ENCODE results near the gene SSR3. TPM values are rescaled to one million over a fixed set of nuclear protein-coding genes. Genes with fewer than 3 reads are reported as not detected.

The SSR3 gene
- total and polyA plus RNA-seq, 9 of the 15 experiments (the other 6 are each of a cell fraction or from before 2014, with no cell fraction given) = 104 to 464 (median 307) TPM

DNA sequence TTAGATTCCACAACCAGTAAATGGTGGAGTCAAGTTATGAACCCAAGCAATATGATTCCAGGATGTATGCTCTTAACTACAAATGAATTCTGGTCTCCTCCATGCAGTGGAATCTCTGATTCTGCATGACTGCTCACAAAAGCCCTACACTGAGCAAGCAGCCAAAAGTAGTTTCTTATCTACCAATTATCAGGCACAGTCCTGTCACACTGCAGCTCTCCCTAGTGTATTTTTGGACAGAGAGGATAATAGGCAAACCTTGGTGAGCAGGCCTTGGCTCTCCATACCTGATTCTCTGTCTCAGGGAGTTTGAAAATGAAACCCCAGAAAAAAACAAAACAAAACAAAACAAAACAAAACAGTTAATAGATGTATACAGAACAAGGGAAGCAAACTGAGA lies 3.5 kb upstream of the SSR3 start (continued):
- TF ChIP-seq, protein P1, sequence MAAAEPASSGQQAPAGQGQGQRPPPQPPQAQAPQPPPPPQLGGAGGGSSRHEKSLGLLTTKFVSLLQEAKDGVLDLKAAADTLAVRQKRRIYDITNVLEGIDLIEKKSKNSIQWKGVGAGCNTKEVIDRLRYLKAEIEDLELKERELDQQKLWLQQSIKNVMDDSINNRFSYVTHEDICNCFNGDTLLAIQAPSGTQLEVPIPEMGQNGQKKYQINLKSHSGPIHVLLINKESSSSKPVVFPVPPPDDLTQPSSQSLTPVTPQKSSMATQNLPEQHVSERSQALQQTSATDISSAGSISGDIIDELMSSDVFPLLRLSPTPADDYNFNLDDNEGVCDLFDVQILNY (CRISPR knock-in tag; IDR thresholded peaks at IDR 0.05) = no peak
- TF ChIP-seq SMC3 (conservative IDR thresholded peaks at IDR 0.05; ENCODE audit: insufficient read depth, low read depth, low read length) (no peak), ZNF830 (CRISPR knock-in tag; IDR thresholded peaks at IDR 0.05) (no peak), ARID2 (IDR thresholded peaks at IDR 0.05) (no peak), MEF2A (IDR thresholded peaks at IDR 0.05; ENCODE audit: control insufficient read depth, low read depth, low read length) (peak; percentile 85), HMG20B (CRISPR knock-in tag; IDR thresholded peaks at IDR 0.05) (no peak), ZBTB1 (CRISPR knock-in tag; IDR thresholded peaks at IDR 0.05; ENCODE audit: borderline replicate concordance, low read depth) (no peak), POLR2AphosphoS5 (IDR thresholded peaks at IDR 0.05; ENCODE audit: control insufficient read depth, insufficient read depth, low read depth, low read length) (no peak), SNRNP70 (optimal IDR thresholded peaks at IDR 0.05; ENCODE audit: low read depth, low read length) (no peak), GABPA (tag; conservative IDR thresholded peaks at IDR 0.05; ENCODE audit: low read depth) (no peak), L3MBTL2 (IDR thresholded peaks at IDR 0.05) (no peak), SP1 (CRISPR knock-in tag; IDR thresholded peaks at IDR 0.05) (no peak), KLF16 (IDR thresholded peaks at IDR 0.05) (no peak), SAP30 (IDR thresholded peaks at IDR 0.05; ENCODE audit: borderline replicate concordance, insufficient read depth, low read depth, low read length, poor library complexity, severe bottlenecking) (no peak), GATA2 (CRISPR knock-in tag; IDR thresholded peaks at IDR 0.05) (peak; percentile 63; the same call in 1 of the 2 replicates), BDP1 (IDR thresholded peaks at IDR 0.05; ENCODE audit: insufficient read depth, insufficient read length) (no peak), EP300 (IDR thresholded peaks at IDR 0.05; ENCODE audit: low read length) (0 out of 2 replicates have a peak, but pooled peaks have one; percentile 25), CBFA2T2 (conservative IDR thresholded peaks at IDR 0.05) (peak; percentile 40; the same call in 1 of the 2 replicates), MBD2 (IDR thresholded peaks at IDR 0.05; ENCODE audit: borderline replicate concordance, low read depth) (no peak), CREBBP (IDR thresholded peaks at IDR 0.05; ENCODE audit: low read depth, low read length) (no peak), ESRRB (CRISPR knock-in tag; IDR thresholded peaks at IDR 0.05; ENCODE audit: borderline replicate concordance) (no peak), ZNF311 (CRISPR knock-in tag; IDR thresholded peaks at IDR 0.05) (no peak), POLR2AphosphoS2 (IDR thresholded peaks at IDR 0.05; ENCODE audit: low read length) (no peak)
- TF ChIP-seq, protein P2, sequence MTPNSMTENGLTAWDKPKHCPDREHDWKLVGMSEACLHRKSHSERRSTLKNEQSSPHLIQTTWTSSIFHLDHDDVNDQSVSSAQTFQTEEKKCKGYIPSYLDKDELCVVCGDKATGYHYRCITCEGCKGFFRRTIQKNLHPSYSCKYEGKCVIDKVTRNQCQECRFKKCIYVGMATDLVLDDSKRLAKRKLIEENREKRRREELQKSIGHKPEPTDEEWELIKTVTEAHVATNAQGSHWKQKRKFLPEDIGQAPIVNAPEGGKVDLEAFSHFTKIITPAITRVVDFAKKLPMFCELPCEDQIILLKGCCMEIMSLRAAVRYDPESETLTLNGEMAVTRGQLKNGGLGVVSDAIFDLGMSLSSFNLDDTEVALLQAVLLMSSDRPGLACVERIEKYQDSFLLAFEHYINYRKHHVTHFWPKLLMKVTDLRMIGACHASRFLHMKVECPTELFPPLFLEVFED (CRISPR knock-in tag; conservative IDR thresholded peaks at IDR 0.05) = no peak
- TF ChIP-seq, protein P3, sequence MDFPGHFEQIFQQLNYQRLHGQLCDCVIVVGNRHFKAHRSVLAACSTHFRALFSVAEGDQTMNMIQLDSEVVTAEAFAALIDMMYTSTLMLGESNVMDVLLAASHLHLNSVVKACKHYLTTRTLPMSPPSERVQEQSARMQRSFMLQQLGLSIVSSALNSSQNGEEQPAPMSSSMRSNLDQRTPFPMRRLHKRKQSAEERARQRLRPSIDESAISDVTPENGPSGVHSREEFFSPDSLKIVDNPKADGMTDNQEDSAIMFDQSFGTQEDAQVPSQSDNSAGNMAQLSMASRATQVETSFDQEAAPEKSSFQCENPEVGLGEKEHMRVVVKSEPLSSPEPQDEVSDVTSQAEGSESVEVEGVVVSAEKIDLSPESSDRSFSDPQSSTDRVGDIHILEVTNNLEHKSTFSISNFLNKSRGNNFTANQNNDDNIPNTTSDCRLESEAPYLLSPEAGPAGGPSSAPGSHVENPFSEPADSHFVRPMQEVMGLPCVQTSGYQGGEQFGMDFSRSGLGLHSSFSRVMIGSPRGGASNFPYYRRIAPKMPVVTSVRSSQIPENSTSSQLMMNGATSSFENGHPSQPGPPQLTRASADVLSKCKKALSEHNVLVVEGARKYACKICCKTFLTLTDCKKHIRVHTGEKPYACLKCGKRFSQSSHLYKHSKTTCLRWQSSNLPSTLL (IDR thresholded peaks at IDR 0.05) = no peak
